Measurements from ENCODE around the gene FAM120B.

DNA sequence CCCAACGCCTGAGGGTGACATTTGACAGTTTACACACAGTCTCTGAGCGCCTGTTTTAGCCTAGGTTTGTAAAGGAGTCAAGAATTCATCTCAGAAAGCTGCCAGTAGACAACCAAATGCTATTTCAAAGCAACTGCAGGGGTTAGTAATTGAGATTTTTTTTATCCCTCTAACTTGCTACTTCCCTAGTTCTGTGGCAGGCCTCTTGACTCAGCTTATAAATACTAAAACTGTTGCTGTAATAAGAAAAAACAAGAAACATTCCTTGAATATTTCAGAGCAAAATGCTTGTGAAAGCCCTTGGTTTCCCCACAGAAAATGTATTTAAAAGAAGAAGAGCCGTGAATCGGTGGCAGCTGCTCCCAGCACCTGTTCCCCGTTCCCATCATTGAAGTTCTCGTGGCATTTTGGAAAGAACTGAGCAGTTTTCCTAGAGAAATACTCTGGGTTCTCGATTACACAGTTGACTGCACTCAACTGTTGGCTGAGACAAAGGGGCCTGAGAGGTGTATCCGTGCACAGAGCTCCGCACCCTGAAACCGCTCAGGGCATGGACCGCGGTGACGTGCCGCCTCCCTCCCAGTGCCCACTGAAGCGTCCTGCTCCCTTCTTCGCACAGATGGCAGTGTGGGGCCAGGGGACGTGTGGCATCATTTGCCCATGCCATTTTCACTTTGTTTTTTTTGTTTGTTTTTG, 36.6 kb upstream of the FAM120B start:
- TF ChIP-seq EZH2 (IDR thresholded peaks at IDR 0.05) (no peak), POLR2AphosphoS5 (IDR thresholded peaks at IDR 0.05; ENCODE audit: borderline replicate concordance, low read depth, low read length) (no peak)

Data from SK-N-MC (cell line).